Natural killer cell (primary cell): ENCODE data around the gene SAFB. TPM values are rescaled to one million over a fixed set of nuclear protein-coding genes. Genes with fewer than 3 reads are reported as not detected.

Experiments used
- ATAC-seq, 3 donors: fragments of 150-1000 bp in 2 of 3; fragments of 200-7000 bp in 1 of 3; cut with Tn5 transposase; 1 replicate in 1 of 3; 2 replicates in 2 of 3; pipeline ENCODE4 v1.10.0; 2021; ENCODE audit warnings: mild to moderate bottlenecking in 2 of 3, moderate library complexity in 2 of 3
- DNase-seq, 2 donors: peaks; one replicate each; pipeline versions ENCODE4 v3.0.0 to v3.0.0-alpha.2; 2013 to 2021; ENCODE audit warnings: mixed read lengths in 1 of 2
- H3K27ac ChIP-seq: one replicate; pipeline ENCODE4 v1.5.1; 2013; ENCODE audit warnings: mild to moderate bottlenecking, low read length
- H3K27me3 ChIP-seq: one replicate; pipeline ENCODE4 v1.6.1; 2013; ENCODE audit warnings: low read length; ENCODE audit not compliant: control insufficient read depth, insufficient read depth
- H3K36me3 ChIP-seq: one replicate; pipeline ENCODE4 v1.6.1; 2013; ENCODE audit warnings: low read length; ENCODE audit not compliant: control insufficient read depth, insufficient read depth
- H3K4me1 ChIP-seq: one replicate; pipeline ENCODE4 v1.6.1; 2013; ENCODE audit warnings: low read length; ENCODE audit not compliant: control insufficient read depth, insufficient read depth
- H3K4me3 ChIP-seq: one replicate; pipeline ENCODE4 v1.5.1; 2013; ENCODE audit warnings: low read length
- H3K9me3 ChIP-seq: one replicate; pipeline ENCODE4 v1.6.1; 2013; ENCODE audit warnings: low read length; ENCODE audit not compliant: control insufficient read depth, insufficient read depth
- H3K27ac Mint-ChIP-seq, 2 donors: one replicate each; pipeline ENCODE4 v1.8.0; 2022; ENCODE audit warnings: mild to moderate bottlenecking in 2 of 2, mixed read lengths in 2 of 2, moderate library complexity in 1 of 2
- H3K27me3 Mint-ChIP-seq, 2 donors: one replicate each; pipeline ENCODE4 v1.8.0; 2022; ENCODE audit warnings: low read depth in 2 of 2, mixed read lengths in 2 of 2
- H3K36me3 Mint-ChIP-seq: one replicate; pipeline ENCODE4 v1.8.0; 2022; ENCODE audit warnings: mixed read lengths
- H3K4me1 Mint-ChIP-seq, 2 donors: one replicate each; pipeline ENCODE4 v1.8.0; 2022; ENCODE audit warnings: mixed read lengths in 2 of 2
- H3K4me3 Mint-ChIP-seq: one replicate; pipeline ENCODE4 v1.8.0; 2022; ENCODE audit warnings: mild to moderate bottlenecking, moderate library complexity, mixed read lengths
- H3K9me3 Mint-ChIP-seq, 2 donors: one replicate each; pipeline ENCODE4 v1.8.0; 2022; ENCODE audit warnings: mixed read lengths in 2 of 2
- CTCF ChIP-seq: fragments of 200-600 bp; IDR thresholded peaks from one replicate; pipeline ENCODE4 v1.8.0; 2022; ENCODE audit warnings: antibody characterized with exemption
- WGBS: methylation state at CpG from one replicate; pipeline ENCODE4 v1.1.7; 2013; ENCODE audit warnings: missing lambda C conversion rate; ENCODE audit not compliant: insufficient coverage; 5-methylcytosine and 5-hydroxymethylcytosine counted together
- intact Hi-C: fragments of 100-400 bp; cut with micrococcal nuclease; formaldehyde crosslinking; loops from one replicate; pipeline ENCODE4 v1.14.2; 2022
- total RNA-seq, 4 donors: library from RNA; stranded (reverse); fragments of 120-200 nt in 1 of 4; gene quantifications; one replicate each; pipeline versions ENCODE4 v1.2.3 to v1.2.4, GENCODE V29; 2013 to 2022

Gene SAFB
- total RNA-seq, 3 donors from 2014 or later (not counting 1 experiment from before 2014, with no cell fraction given) = 195 to 229 (median 207) TPM

GRCh38 chr19:5711713-5712161 lies 88.9 kb downstream of the SAFB start:
- no peaks in the 10 kb centered on the region for H3K27me3 ChIP-seq
- peaks cover 53% of the 10 kb centered on the region for H3K36me3 ChIP-seq
- intact Hi-C loops = no loop called here
- no peaks in the 10 kb centered on the region for H3K9me3 Mint-ChIP-seq
- 95% methylated on average over 25 of the region's 25 CpGs for WGBS
- no peak overlapping the region for H3K27ac ChIP-seq
- ATAC-seq (no peak), DNase-seq (no peak)
- H3K27ac Mint-ChIP-seq = no peak overlapping the region
- H3K9me3 ChIP-seq = no peaks in the 10 kb centered on the region
- H3K4me3 Mint-ChIP-seq = no peak overlapping the region
- H3K4me1 Mint-ChIP-seq = no peaks in the 10 kb centered on the region
- H3K4me1 ChIP-seq = no peaks in the 10 kb centered on the region
- no peaks in the 10 kb centered on the region for H3K36me3 Mint-ChIP-seq
- no peak for TF ChIP-seq CTCF
- H3K4me3 ChIP-seq = no peak overlapping the region
- no peaks in the 10 kb centered on the region for H3K27me3 Mint-ChIP-seq

GRCh38 chr19:5713228-5713627 lies 90.3 kb downstream of the SAFB start:
- Histone ChIP-seq H3K4me1 (peaks cover 8% of the 10 kb centered on the region), H3K4me3 (no peak overlapping the region), H3K27ac (no peak overlapping the region), H3K36me3 (peaks cover 42% of the 10 kb centered on the region), H3K27me3 (no peaks in the 10 kb centered on the region), H3K9me3 (no peaks in the 10 kb centered on the region)
- WGBS = 99% methylated on average over 9 of the region's 9 CpGs
- Mint-ChIP-seq H3K27me3 (no peaks in the 10 kb centered on the region), H3K36me3 (no peaks in the 10 kb centered on the region), H3K27ac (no peak overlapping the region), H3K9me3 (no peaks in the 10 kb centered on the region), H3K4me3 (no peak overlapping the region), H3K4me1 (peaks cover 0 to 5% of the 10 kb centered on the region in 2 donors)
- no peak for ATAC-seq
- DNase-seq = no peak
- intact Hi-C loops = no loop called here
- no peak for TF ChIP-seq CTCF

GRCh38 chr19:5714816-5715215 lies 91.9 kb downstream of the SAFB start:
- Mint-ChIP-seq H3K36me3 (no peaks in the 10 kb centered on the region), H3K9me3 (no peaks in the 10 kb centered on the region), H3K27me3 (no peaks in the 10 kb centered on the region), H3K4me1 (peaks cover 10 to 15% of the 10 kb centered on the region in 2 donors), H3K4me3 (no peak overlapping the region), H3K27ac (no peak overlapping the region)
- Histone ChIP-seq H3K9me3 (no peaks in the 10 kb centered on the region), H3K27me3 (no peaks in the 10 kb centered on the region), H3K4me3 (no peak overlapping the region), H3K27ac (no peak overlapping the region), H3K36me3 (peaks cover 38% of the 10 kb centered on the region), H3K4me1 (peaks cover 22% of the 10 kb centered on the region)
- DNase-seq = no peak
- 93% methylated on average over 9 of the region's 10 CpGs for WGBS
- ATAC-seq = no peak
- no peak for TF ChIP-seq CTCF
- intact Hi-C loops = no loop called here

- H3K27me3 ChIP-seq = no peaks in the 10 kb centered on the region
- intact Hi-C loops = no loop called here
- no peaks in the 10 kb centered on the region for H3K9me3 Mint-ChIP-seq
- peak overlapping the region; percentile 37 for H3K4me3 Mint-ChIP-seq
- WGBS = 86% methylated on average over 8 of the region's 8 CpGs
- TF ChIP-seq CTCF = no peak
- H3K4me1 ChIP-seq = peaks cover 31% of the 10 kb centered on the region
- peaks cover 10 to 23% of the 10 kb centered on the region in 2 donors for H3K4me1 Mint-ChIP-seq
- H3K9me3 ChIP-seq = no peaks in the 10 kb centered on the region
- no peak for DNase-seq
- peak overlapping the region in 1 of 2 donors; percentile 11 for H3K27ac Mint-ChIP-seq
- H3K27me3 Mint-ChIP-seq = no peaks in the 10 kb centered on the region
- H3K36me3 Mint-ChIP-seq = no peaks in the 10 kb centered on the region
- peaks cover 19% of the 10 kb centered on the region for H3K36me3 ChIP-seq
- no peak for ATAC-seq
- no peak overlapping the region for H3K27ac ChIP-seq
- H3K4me3 ChIP-seq = no peak overlapping the region
Observed at GRCh38 chr19:5717215-5717935, 94.5 kb downstream of the SAFB start.
